ENCODE measurements around the gene KDM4B. TPM values are rescaled to one million over a fixed set of nuclear protein-coding genes. Genes with fewer than 3 reads are reported as not detected.
"Not testable (repeated sequence)": the region's sequence is repeated elsewhere in the genome, so short reads cannot be mapped to it uniquely, and the experiment has no call there.

KDM4B gene
- total and polyA plus RNA-seq, 4 donors: 3.2 to 19.7 (median 12.9) TPM

DNA sequence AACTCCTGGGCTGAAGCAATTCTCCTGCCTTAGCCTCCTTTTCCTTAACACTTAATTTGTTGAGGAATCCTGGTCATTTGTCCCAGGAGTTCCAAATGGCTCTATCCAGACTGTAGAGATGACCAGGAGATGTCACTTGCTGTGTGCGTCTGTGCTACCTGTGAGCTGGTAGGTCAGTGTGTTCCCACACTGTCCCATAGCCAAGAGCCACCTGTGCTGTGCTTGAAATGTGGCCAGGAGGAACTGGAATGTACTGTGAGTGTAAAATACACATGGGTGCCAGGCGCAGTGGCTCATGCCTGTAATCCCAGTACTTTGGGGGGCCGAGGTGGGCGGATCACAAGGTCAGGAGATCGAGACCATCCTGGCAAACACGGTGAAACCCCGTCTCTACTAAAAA, 29.4 kb upstream of the KDM4B start (continued):
- TF ChIP-seq, protein P1, sequence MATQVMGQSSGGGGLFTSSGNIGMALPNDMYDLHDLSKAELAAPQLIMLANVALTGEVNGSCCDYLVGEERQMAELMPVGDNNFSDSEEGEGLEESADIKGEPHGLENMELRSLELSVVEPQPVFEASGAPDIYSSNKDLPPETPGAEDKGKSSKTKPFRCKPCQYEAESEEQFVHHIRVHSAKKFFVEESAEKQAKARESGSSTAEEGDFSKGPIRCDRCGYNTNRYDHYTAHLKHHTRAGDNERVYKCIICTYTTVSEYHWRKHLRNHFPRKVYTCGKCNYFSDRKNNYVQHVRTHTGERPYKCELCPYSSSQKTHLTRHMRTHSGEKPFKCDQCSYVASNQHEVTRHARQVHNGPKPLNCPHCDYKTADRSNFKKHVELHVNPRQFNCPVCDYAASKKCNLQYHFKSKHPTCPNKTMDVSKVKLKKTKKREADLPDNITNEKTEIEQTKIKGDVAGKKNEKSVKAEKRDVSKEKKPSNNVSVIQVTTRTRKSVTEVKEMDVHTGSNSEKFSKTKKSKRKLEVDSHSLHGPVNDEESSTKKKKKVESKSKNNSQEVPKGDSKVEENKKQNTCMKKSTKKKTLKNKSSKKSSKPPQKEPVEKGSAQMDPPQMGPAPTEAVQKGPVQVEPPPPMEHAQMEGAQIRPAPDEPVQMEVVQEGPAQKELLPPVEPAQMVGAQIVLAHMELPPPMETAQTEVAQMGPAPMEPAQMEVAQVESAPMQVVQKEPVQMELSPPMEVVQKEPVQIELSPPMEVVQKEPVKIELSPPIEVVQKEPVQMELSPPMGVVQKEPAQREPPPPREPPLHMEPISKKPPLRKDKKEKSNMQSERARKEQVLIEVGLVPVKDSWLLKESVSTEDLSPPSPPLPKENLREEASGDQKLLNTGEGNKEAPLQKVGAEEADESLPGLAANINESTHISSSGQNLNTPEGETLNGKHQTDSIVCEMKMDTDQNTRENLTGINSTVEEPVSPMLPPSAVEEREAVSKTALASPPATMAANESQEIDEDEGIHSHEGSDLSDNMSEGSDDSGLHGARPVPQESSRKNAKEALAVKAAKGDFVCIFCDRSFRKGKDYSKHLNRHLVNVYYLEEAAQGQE (IDR thresholded peaks at IDR 0.05): no peak
- TF ChIP-seq JUND (IDR thresholded peaks at IDR 0.05) (no peak), RXRA (IDR thresholded peaks at IDR 0.05) (no peak), FOXA2 (IDR thresholded peaks at IDR 0.05) (no peak), FOXA1 (IDR thresholded peaks at IDR 0.05) (no peak), GABPA (IDR thresholded peaks at IDR 0.05 in 1 of 2, conservative IDR thresholded peaks at IDR 0.05 in 1 of 2) (no peak), SP1 (IDR thresholded peaks at IDR 0.05) (no peak)

DNA sequence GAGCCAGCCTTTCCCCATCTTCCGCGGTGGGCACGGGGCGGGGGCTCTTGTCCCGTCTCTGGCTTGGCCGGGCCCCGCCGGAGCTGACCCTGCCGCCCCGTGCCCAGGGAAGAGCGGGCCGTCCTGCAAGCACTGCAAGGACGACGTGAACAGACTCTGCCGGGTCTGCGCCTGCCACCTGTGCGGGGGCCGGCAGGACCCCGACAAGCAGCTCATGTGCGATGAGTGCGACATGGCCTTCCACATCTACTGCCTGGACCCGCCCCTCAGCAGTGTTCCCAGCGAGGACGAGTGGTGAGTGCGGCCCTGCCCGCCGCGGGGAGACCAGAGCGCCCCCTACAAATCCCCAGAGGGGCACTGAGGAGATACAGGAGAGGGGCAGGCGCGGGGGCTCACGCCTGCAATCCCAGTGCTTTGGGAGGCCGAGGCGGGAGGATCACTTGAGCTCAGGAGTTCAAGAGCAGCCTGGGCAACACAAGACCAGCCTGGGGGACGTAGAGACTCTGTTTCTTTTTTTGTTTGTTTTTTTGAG, 27.2 kb upstream of the KDM4B start:
- not testable (repeated sequence) for H3K9me3 ChIP-seq (ENCODE audit: control insufficient read depth in 4 of 4, low read length in 3 of 4); H3K36me3 ChIP-seq (ENCODE audit: control insufficient read depth in 4 of 4, insufficient read depth in 3 of 4, low read depth in 1 of 4, low read length in 3 of 4); H3K27me3 ChIP-seq (ENCODE audit: control insufficient read depth in 4 of 4, insufficient read depth in 4 of 4, low read length in 3 of 4); H3K27ac ChIP-seq (ENCODE audit: low read depth in 1 of 2, low read length in 2 of 2); H3K9ac ChIP-seq (ENCODE audit: low read depth in 1 of 2, low read length in 2 of 2); H3K4me3 ChIP-seq (ENCODE audit: low read depth in 1 of 3, low read length in 3 of 3); H3K4me1 ChIP-seq (ENCODE audit: control insufficient read depth in 4 of 4, insufficient read depth in 4 of 4, low read length in 3 of 4); DNase-seq (ENCODE audit: low spot score)
- WGBS: 99% methylated on average over 35 of the region's 35 CpGs

DNA sequence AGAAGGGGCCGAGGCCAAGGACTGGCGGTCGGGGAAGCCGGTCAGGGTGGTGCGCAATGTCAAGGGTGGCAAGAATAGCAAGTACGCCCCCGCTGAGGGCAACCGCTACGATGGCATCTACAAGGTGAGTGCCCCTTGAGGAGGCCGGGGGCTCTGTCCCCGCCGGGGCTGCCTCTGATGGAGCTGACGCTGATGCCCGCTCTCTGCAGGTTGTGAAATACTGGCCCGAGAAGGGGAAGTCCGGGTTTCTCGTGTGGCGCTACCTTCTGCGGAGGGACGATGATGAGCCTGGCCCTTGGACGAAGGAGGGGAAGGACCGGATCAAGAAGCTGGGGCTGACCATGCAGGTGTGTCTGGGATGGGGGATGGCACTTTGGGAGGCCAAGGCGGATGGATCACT, 18.3 kb upstream of the KDM4B start:
- H3K36me3 ChIP-seq (ENCODE audit: control insufficient read depth in 4 of 4, insufficient read depth in 3 of 4, low read depth in 1 of 4, low read length in 3 of 4); H3K9me3 ChIP-seq (ENCODE audit: control insufficient read depth in 4 of 4, low read length in 3 of 4); H3K4me3 ChIP-seq (ENCODE audit: low read depth in 1 of 3, low read length in 3 of 3); H3K27me3 ChIP-seq (ENCODE audit: control insufficient read depth in 4 of 4, insufficient read depth in 4 of 4, low read length in 3 of 4); H3K4me1 ChIP-seq (ENCODE audit: control insufficient read depth in 4 of 4, insufficient read depth in 4 of 4, low read length in 3 of 4); H3K9ac ChIP-seq (ENCODE audit: low read depth in 1 of 2, low read length in 2 of 2); DNase-seq (ENCODE audit: low spot score); H3K27ac ChIP-seq (ENCODE audit: low read depth in 1 of 2, low read length in 2 of 2): not testable (repeated sequence)
- WGBS: 92% methylated on average over 23 of the region's 23 CpGs

DNA sequence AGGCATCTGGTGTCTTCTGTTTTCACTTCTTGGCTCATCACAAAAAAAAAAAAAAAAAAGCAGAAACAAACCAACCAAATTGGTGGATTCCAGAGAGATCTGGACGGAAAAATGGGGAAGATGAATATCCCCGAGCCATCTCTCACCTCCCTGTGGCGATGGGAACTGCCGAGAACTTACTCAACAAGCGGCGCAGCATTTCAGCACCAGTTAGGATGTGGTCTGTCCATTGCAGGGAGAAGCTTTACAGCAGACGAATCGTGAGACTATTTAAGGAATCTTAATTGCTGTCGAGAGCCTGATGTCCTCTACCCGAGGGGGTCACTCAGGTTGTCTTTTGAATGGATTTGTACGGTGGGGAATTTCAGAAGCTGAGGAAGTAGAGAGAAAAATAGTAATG, 17.3 kb upstream of the KDM4B start:
- Histone ChIP-seq H3K27me3 (ENCODE audit: control insufficient read depth in 4 of 4, insufficient read depth in 4 of 4, low read length in 3 of 4) (no peaks in the 10 kb centered on the region), H3K9ac (ENCODE audit: low read depth in 1 of 2, low read length in 2 of 2) (no peak overlapping the region), H3K36me3 (ENCODE audit: control insufficient read depth in 4 of 4, insufficient read depth in 3 of 4, low read depth in 1 of 4, low read length in 3 of 4) (no peaks in the 10 kb centered on the region), H3K27ac (ENCODE audit: low read depth in 1 of 2, low read length in 2 of 2) (no peak overlapping the region), H3K9me3 (ENCODE audit: control insufficient read depth in 4 of 4, low read length in 3 of 4) (no peaks in the 10 kb centered on the region), H3K4me1 (ENCODE audit: control insufficient read depth in 4 of 4, insufficient read depth in 4 of 4, low read length in 3 of 4) (no peaks in the 10 kb centered on the region), H3K4me3 (ENCODE audit: low read depth in 1 of 3, low read length in 3 of 3) (no peak overlapping the region)
- 88% methylated on average over 11 of the region's 11 CpGs for WGBS
- DNase-seq (ENCODE audit: low spot score): no peak
- TF ChIP-seq SP1 (IDR thresholded peaks at IDR 0.05) (no peak), RXRA (IDR thresholded peaks at IDR 0.05) (no peak), EGR1 (IDR thresholded peaks at IDR 0.05; ENCODE audit: low read depth in 2 of 2) (no peak), HNF4G (IDR thresholded peaks at IDR 0.05) (no peak), FOXA2 (IDR thresholded peaks at IDR 0.05) (no peak)
- TF ChIP-seq, protein P2, sequence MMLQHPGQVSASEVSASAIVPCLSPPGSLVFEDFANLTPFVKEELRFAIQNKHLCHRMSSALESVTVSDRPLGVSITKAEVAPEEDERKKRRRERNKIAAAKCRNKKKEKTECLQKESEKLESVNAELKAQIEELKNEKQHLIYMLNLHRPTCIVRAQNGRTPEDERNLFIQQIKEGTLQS (IDR thresholded peaks at IDR 0.05): no peak
- TF ChIP-seq, protein P3, sequence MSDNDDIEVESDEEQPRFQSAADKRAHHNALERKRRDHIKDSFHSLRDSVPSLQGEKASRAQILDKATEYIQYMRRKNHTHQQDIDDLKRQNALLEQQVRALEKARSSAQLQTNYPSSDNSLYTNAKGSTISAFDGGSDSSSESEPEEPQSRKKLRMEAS (IDR thresholded peaks at IDR 0.05): no peak
- TF ChIP-seq, protein P1 (IDR thresholded peaks at IDR 0.05): no peak
